Fibroblast of pulmonary artery (primary cell): ENCODE measurements around the gene IGF2BP3.
A peak's percentile ranks its signal among the peaks of the same experiment; 100 is the strongest.

Source experiments
- DNase-seq: peaks from one replicate; pipeline ENCODE4 v3.0.0-alpha.2; 2010; ENCODE audit warnings: low read depth
- H3K4me3 ChIP-seq: replicated peaks from 2 replicates; pipeline ENCODE4 v1.5.1; 2011; ENCODE audit warnings: low read depth, mild to moderate bottlenecking, control low read depth, low read length, moderate library complexity
- TF ChIP-seq, protein P1 (sequence below): IDR thresholded peaks from 2 replicates; pipeline ENCODE4 v1.5.1; 2011; ENCODE audit warnings: mild to moderate bottlenecking, control low read depth, low read length, inconsistent platforms; ENCODE audit errors: missing control alignments

The IGF2BP3 gene

DNA sequence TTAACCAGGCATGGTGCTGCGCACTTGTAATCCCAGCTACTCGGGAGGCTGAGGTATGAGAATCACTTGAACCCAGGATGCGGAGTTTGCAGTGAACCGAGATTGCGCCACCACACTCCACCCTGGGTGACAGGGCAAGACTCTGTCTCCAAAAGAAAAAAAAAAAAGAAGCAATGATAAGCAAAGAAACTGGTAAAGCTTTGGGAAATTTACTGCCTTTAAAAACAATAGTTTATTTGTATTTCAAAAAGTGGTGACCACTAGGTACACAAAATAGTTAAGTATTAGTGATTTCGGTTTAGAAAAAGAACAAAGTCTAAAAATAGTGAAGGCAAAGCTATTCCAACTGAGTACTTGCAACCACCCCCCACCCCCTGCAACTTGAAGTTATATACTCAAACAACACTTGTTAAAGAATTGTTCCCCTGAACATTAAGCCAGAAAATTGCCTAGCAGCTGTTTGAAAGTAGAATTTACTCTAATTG, 133.4 kb downstream of the IGF2BP3 start:
- no peak overlapping the region for H3K4me3 ChIP-seq
- no peak for DNase-seq
- TF ChIP-seq, protein P1, sequence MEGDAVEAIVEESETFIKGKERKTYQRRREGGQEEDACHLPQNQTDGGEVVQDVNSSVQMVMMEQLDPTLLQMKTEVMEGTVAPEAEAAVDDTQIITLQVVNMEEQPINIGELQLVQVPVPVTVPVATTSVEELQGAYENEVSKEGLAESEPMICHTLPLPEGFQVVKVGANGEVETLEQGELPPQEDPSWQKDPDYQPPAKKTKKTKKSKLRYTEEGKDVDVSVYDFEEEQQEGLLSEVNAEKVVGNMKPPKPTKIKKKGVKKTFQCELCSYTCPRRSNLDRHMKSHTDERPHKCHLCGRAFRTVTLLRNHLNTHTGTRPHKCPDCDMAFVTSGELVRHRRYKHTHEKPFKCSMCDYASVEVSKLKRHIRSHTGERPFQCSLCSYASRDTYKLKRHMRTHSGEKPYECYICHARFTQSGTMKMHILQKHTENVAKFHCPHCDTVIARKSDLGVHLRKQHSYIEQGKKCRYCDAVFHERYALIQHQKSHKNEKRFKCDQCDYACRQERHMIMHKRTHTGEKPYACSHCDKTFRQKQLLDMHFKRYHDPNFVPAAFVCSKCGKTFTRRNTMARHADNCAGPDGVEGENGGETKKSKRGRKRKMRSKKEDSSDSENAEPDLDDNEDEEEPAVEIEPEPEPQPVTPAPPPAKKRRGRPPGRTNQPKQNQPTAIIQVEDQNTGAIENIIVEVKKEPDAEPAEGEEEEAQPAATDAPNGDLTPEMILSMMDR: no peak

DNA sequence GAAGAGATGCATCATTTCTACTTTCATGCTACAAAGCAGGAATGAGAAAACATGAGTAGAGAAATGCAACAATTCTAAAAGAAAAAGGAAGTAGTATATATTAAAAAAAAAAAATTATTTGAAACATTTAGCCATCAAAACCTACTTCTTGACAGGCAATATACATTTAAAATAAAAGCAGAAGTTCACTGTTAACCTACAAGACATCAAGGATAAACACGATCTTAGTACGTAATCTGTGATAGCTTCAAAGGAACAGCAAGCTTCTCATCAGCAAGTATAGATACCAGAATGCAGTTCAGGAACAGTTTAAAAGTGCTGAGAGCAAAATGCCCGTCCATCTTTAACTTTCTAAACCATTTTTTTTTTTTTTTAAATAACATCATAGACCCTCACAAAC, 134.2 kb downstream of the IGF2BP3 start:
- TF ChIP-seq, protein P1: no peak
- DNase-seq: no peak

DNA sequence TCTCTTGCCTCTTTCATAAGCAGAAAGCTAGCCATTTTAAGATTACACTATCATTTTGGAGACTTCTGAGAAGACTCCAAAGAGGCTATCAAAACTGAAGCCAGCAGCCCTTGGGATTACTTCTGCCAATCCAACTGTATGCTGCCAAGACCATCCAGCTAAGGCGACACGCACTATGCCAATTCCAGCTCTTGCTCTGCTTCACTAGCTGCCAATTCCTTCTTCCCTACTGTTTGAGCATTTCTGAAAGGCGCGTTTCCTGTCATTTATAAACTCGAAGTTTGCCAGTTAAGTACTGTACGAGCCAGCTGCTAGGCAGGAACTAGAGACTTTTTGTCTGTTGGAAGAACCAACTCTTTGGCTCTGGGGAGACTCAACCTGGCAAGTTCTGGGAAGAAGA, 134.7 kb downstream of the IGF2BP3 start:
- peak; percentile 39 for DNase-seq
- H3K4me3 ChIP-seq: no peak overlapping the region

More for the DNA sequence above, 134.2 kb downstream of the IGF2BP3 start:
- no peak overlapping the region for H3K4me3 ChIP-seq

DNA sequence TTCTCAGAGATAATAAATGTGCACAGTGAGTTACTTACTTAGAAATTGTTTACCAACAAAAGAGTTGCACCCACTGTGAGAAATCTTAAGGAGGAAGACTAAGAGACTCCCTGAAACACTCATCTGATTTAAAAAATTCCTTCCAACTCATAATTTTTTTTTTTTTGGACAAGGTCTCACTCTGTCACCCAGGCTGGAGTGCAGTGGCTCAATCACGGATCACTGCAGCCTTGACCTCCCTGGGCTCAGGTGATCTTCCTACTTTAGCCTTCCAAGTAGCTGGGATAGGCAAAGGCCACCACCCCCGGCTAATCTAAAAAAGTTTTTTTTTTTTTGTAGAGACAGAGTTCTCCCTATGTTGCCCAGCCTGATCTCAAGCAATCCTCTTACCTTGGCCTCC, 135.2 kb downstream of the IGF2BP3 start:
- TF ChIP-seq, protein P1: no peak
- no peak overlapping the region for H3K4me3 ChIP-seq
- DNase-seq: no peak

More for the DNA sequence above, 134.7 kb downstream of the IGF2BP3 start:
- TF ChIP-seq, protein P1: no peak

DNA sequence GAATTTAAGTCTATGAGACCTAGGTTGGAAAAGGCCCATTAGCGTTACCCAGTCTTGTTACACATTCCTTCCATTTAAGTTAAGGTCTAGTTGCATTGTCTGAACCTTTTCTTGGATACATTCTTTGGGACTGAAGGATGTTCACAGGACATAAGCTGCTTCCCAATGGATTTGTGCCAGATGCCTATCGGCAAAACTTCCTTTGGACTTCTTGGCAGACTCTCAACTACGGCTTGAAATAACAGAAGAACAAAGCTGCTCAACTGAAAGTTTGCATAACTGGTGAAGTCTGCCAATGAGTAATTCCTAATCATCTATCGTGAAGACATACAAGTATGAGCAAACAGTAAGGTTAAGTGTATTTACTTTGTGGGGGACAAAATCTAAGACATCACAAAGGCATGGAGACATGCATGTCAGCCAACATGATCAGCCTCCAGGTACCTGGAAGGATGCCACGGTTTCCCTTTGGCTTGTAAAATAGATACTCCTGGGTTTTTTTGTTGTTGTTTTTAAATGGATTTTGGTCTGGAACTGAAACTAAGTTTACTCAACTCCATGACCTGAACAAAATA, 135.7 kb downstream of the IGF2BP3 start:
- no peak overlapping the region for H3K4me3 ChIP-seq
- TF ChIP-seq, protein P1: no peak

DNA sequence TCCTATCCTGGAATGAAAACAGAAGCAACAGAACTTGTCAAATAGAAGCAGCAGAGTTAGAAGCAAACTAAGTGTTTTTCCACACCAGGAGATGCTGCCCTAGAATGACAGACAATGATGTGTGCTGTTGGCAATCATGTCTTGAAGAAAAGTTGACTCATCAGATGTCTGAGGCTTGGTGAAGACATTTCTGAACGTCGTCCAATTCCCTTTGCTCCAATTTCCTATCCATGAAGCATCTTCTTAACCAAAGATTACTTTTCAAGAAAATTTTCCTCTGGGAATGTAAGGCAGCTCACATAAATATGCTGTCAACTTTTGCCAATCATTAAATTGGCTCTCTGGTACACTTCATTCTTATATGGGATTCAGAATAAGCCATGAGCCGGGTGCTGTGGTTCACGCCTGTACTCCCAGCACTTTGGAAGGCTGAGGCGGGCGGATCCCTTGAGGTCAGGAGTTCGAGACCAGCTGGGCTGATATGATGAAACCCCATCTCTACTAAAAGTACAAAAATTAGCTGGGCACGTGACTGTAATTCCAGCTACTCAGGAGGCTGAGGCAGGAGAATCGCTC, 136.5 kb downstream of the IGF2BP3 start:
- H3K4me3 ChIP-seq: no peak overlapping the region
- TF ChIP-seq, protein P1: no peak
- peak; percentile 89 for DNase-seq

More for the DNA sequence above, 135.7 kb downstream of the IGF2BP3 start:
- peak; percentile 98 for DNase-seq
